Esophagus squamous epithelium (tissue), 5 donors: ENCODE results near the gene NPDC1. TPM values are rescaled to one million over a fixed set of nuclear protein-coding genes. Genes with fewer than 3 reads are reported as not detected.
A peak's percentile ranks its signal among the peaks of the same experiment; 100 is the strongest.
"Not testable (repeated sequence)": the region's sequence is repeated elsewhere in the genome, so short reads cannot be mapped to it uniquely, and the experiment has no call there.

ENCODE experiments used
- DNase-seq: peaks from one replicate; lab custom pipeline; 2025; lab: John Stamatoyannopoulos, UW
- H3K27ac ChIP-seq, 4 donors: fragments of 200-600 bp; sonication (generic); one replicate each; pipeline ENCODE4 v1.5.1; 2016 to 2019; ENCODE audit warnings: mild to moderate bottlenecking in 1 of 4
- H3K27me3 ChIP-seq, 4 donors: fragments of 200-600 bp; sonication (generic); 1 replicate in 3 of 4; 2 replicates in 1 of 4; pipeline versions ENCODE4 v1.5.1 to v1.6.0; 2017 to 2021; ENCODE audit warnings: antibody characterized with exemption in 1 of 4
- H3K36me3 ChIP-seq, 3 donors: fragments of 200-600 bp; sonication (generic); one replicate each; pipeline ENCODE4 v1.5.1; 2016 to 2019
- H3K4me1 ChIP-seq, 3 donors: fragments of 200-600 bp; sonication (generic); one replicate each; pipeline ENCODE4 v1.5.1; 2017 to 2019
- H3K4me3 ChIP-seq, 4 donors: fragments of 200-600 bp; sonication (generic); 1 replicate in 3 of 4; 2 replicates in 1 of 4; pipeline ENCODE4 v1.5.1; 2016 to 2019; ENCODE audit warnings: mild to moderate bottlenecking in 2 of 4, moderate library complexity in 1 of 4
- H3K9me3 ChIP-seq, 3 donors: fragments of 200-600 bp; sonication (generic); one replicate each; pipeline ENCODE4 v1.5.1; 2016 to 2019
- CTCF ChIP-seq, 6 experiments: fragments of 450-650 bp in 4 of 6; fragments of 200-600 bp in 2 of 6; sonication (generic) in 2 of 6; IDR thresholded peaks; one replicate each; pipeline ENCODE4 v1.5.1; 2016 to 2019; ENCODE audit warnings: antibody characterized with exemption in 6 of 6, mild to moderate bottlenecking in 4 of 6, moderate library complexity in 4 of 6
- POLR2A ChIP-seq, 4 donors: fragments of 450-650 bp; IDR thresholded peaks; one replicate each; pipeline ENCODE4 v1.6.1; 2017; ENCODE audit warnings: antibody characterized with exemption in 4 of 4, mild to moderate bottlenecking in 4 of 4, moderate library complexity in 3 of 4
- WGBS, 2 donors: methylation state at CpG; one replicate each; pipeline ENCODE4 v1.1.5; 2018; 5-methylcytosine and 5-hydroxymethylcytosine counted together
- intact Hi-C: fragments of 100-400 bp; cut with DNase I; formaldehyde crosslinking; loops from one replicate; pipeline ENCODE4 v1.15.0; 2022
- total RNA-seq, 4 donors: library from RNA; depleted of rRNA; stranded (reverse); fragments of >200 nt; gene quantifications; one replicate each; pipeline ENCODE4 v1.1.0, GENCODE V29; 2016
- donor health status: DM: yes; HTN: yes; CAD: no.

Gene NPDC1
- total RNA-seq, 4 donors from 2014 or later, result 11.9 to 45.2 (median 20.3) TPM

GRCh38 chr9:137034709-137035506 is 11.1 kb downstream of the NPDC1 start:
- Histone ChIP-seq H3K36me3 (peaks cover 0 to 14% (median 5%) of the 10 kb centered on the region in 3 donors), H3K27ac (peak overlapping the region in 2 of 4 donors; percentile 54 to 64), H3K27me3 (peaks cover 0 to 11% (median 0%) of the 10 kb centered on the region in 4 donors), H3K9me3 (no peaks in the 10 kb centered on the region), H3K4me1 (peaks cover 14 to 36% (median 24%) of the 10 kb centered on the region in 3 donors), H3K4me3 (peak overlapping the region in 2 of 4 donors; percentile 5 to 26)
- intact Hi-C loops, result loop anchor here (5.0 kb wide), 1 partner anchor 253 kb away; no protein-coding TSS in a partner anchor
- WGBS, 2 donors, result 0 to 7% methylated on average over 2 to 3 of the region's 24 CpGs
- no peak for DNase-seq
- no peak for TF ChIP-seq POLR2A (IDR thresholded peaks at IDR 0.05)
- TF ChIP-seq CTCF (IDR thresholded peaks at IDR 0.05), result peak; percentile 84 to 93 (median 91)

GRCh38 chr9:137034039-137034708 is 11.8 kb downstream of the NPDC1 start:
- TF ChIP-seq CTCF (IDR thresholded peaks at IDR 0.05), result no peak
- TF ChIP-seq POLR2A (IDR thresholded peaks at IDR 0.05), result no peak

GRCh38 chr9:137033481-137033880 is 12.5 kb downstream of the NPDC1 start:
- H3K36me3 ChIP-seq, H3K9me3 ChIP-seq, DNase-seq: not testable (repeated sequence)
- Histone ChIP-seq H3K27me3 (peaks cover 0 to 11% (median 0%) of the 10 kb centered on the region in 4 donors), H3K4me3 (peak overlapping the region in 3 of 4 donors; percentile 8 to 40 (median 23)), H3K27ac (peak overlapping the region in 1 of 4 donors; percentile 34), H3K4me1 (peaks cover 25 to 50% (median 33%) of the 10 kb centered on the region in 3 donors)
- intact Hi-C loops, result loop anchor here (5.0 kb wide), 1 partner anchor 251 kb away; no protein-coding TSS in a partner anchor
- WGBS, 2 donors, result 83 to 92% methylated on average over 5 of the region's 5 CpGs

More at GRCh38 chr9:137034039-137034708, 11.8 kb downstream of the NPDC1 start:
- peaks cover 18 to 43% (median 26%) of the 10 kb centered on the region in 3 donors for H3K4me1 ChIP-seq
- peaks cover 0 to 11% (median 0%) of the 10 kb centered on the region in 4 donors for H3K27me3 ChIP-seq
- H3K4me3 ChIP-seq, result peak overlapping the region in 2 of 4 donors; percentile 5 to 40
- H3K9me3 ChIP-seq, result no peaks in the 10 kb centered on the region
- peak overlapping the region in 2 of 4 donors; percentile 54 to 64 for H3K27ac ChIP-seq
- intact Hi-C loops, result loop anchor here (5.0 kb wide), 1 partner anchor 252 kb away; no protein-coding TSS in a partner anchor
- peaks cover 0 to 6% (median 0%) of the 10 kb centered on the region in 3 donors for H3K36me3 ChIP-seq
- no peak for DNase-seq
- WGBS, 2 donors, result 13 to 20% methylated on average over 2 to 11 of the region's 15 CpGs

DNA sequence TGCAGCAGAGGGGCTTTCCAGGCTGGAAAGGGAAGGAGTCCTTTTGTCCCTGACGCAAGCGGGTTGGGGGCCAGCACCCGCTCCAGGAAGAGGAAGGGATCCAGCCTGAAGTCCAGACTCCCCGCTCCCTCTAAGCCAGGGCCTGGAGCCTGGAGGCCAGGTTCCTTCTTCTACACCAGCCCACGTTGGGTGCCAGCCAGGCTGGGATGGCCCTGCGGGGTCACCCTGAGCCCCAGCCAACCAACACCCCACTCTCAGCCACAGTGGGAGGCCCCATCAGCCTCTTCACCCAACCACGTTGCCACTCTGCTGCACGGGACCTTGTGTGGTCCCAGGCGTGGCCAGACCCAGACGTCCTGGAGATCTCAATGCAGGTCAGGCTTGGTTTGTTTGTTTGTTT is 13.1 kb downstream of the NPDC1 start:
- H3K4me3 ChIP-seq, result peak overlapping the region in 2 of 4 donors; percentile 8 to 40

More for the DNA sequence above, 13.1 kb downstream of the NPDC1 start:
- Histone ChIP-seq H3K27me3 (peaks cover 0 to 11% (median 0%) of the 10 kb centered on the region in 4 donors), H3K9me3 (no peaks in the 10 kb centered on the region), H3K27ac (peak overlapping the region in 2 of 4 donors; percentile 39 to 64), H3K36me3 (no peaks in the 10 kb centered on the region), H3K4me1 (peaks cover 27 to 53% (median 36%) of the 10 kb centered on the region in 3 donors)
- WGBS, 2 donors, result 50 to 79% methylated on average over 4 to 8 of the region's 10 CpGs
- TF ChIP-seq CTCF (IDR thresholded peaks at IDR 0.05) (no peak), POLR2A (IDR thresholded peaks at IDR 0.05) (no peak)
- intact Hi-C loops, result loop anchor here (5.0 kb wide), 1 partner anchor 251 kb away; no protein-coding TSS in a partner anchor
- no peak for DNase-seq
